ENCODE measurements around the gene CASTOR1.

Gene CASTOR1

GRCh38 chr22:30248484-30248883 lies 40.8 kb downstream of the CASTOR1 start:
- H3K4me1 Mint-ChIP-seq, result peaks cover 88% of the 10 kb centered on the region
- DNase-seq, result no peak
- no peak overlapping the region for H3K27ac Mint-ChIP-seq

GRCh38 chr22:30247974-30248373 lies 41.3 kb downstream of the CASTOR1 start:
- Mint-ChIP-seq H3K27ac (no peak overlapping the region), H3K9me3 (no peaks in the 10 kb centered on the region), H3K4me1 (peaks cover 83% of the 10 kb centered on the region), H3K36me3 (ENCODE audit: low read depth) (no peaks in the 10 kb centered on the region), H3K4me3 (peak overlapping the region; percentile 12), H3K27me3 (ENCODE audit: low read depth, poor library complexity) (peaks cover 50% of the 10 kb centered on the region)
- no peak for DNase-seq
- no peak for TF ChIP-seq CTCF (IDR thresholded peaks at IDR 0.05)

More at GRCh38 chr22:30248484-30248883, 40.8 kb downstream of the CASTOR1 start:
- Mint-ChIP-seq H3K4me3 (no peak overlapping the region), H3K36me3 (ENCODE audit: low read depth) (no peaks in the 10 kb centered on the region), H3K27me3 (ENCODE audit: low read depth, poor library complexity) (peaks cover 50% of the 10 kb centered on the region), H3K9me3 (no peaks in the 10 kb centered on the region)
- no peak for TF ChIP-seq CTCF (IDR thresholded peaks at IDR 0.05)

DNA sequence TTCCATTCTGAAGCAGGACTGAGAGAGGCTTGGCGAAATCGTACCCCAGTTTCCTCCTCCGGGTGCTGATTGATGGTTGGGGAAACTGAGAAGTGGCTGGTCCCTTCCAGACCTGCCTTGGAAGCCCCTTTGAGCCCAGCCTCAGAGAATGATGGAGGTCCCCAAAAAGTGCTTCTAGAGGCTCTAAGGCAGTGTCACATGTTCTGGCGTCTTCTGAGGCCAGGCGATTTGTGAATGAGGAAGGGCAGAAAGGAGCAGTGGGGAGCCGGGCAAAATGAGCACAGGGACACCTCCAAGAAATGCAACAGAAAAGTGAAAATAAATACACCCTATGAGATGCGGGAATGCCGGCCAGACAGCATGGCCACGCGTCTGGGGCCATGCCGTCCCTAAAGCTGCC lies 41.7 kb downstream of the CASTOR1 start:
- peaks cover 50% of the 10 kb centered on the region for H3K27me3 Mint-ChIP-seq (ENCODE audit: low read depth, poor library complexity)
- no peaks in the 10 kb centered on the region for H3K36me3 Mint-ChIP-seq (ENCODE audit: low read depth)
- TF ChIP-seq CTCF (IDR thresholded peaks at IDR 0.05), result no peak
- no peaks in the 10 kb centered on the region for H3K9me3 Mint-ChIP-seq
- peaks cover 78% of the 10 kb centered on the region for H3K4me1 Mint-ChIP-seq
- H3K27ac Mint-ChIP-seq, result no peak overlapping the region
- no peak for DNase-seq
- no peak overlapping the region for H3K4me3 Mint-ChIP-seq

GRCh38 chr22:30246814-30247376 lies 42.4 kb downstream of the CASTOR1 start:
- peaks cover 74% of the 10 kb centered on the region for H3K4me1 Mint-ChIP-seq
- peak overlapping the region; percentile 66 for H3K4me3 Mint-ChIP-seq
- DNase-seq, result no peak
- no peak overlapping the region for H3K27ac Mint-ChIP-seq
- H3K36me3 Mint-ChIP-seq (ENCODE audit: low read depth), result no peaks in the 10 kb centered on the region
- peaks cover 50% of the 10 kb centered on the region for H3K27me3 Mint-ChIP-seq (ENCODE audit: low read depth, poor library complexity)
- no peaks in the 10 kb centered on the region for H3K9me3 Mint-ChIP-seq
- TF ChIP-seq CTCF (IDR thresholded peaks at IDR 0.05), result no peak

DNA sequence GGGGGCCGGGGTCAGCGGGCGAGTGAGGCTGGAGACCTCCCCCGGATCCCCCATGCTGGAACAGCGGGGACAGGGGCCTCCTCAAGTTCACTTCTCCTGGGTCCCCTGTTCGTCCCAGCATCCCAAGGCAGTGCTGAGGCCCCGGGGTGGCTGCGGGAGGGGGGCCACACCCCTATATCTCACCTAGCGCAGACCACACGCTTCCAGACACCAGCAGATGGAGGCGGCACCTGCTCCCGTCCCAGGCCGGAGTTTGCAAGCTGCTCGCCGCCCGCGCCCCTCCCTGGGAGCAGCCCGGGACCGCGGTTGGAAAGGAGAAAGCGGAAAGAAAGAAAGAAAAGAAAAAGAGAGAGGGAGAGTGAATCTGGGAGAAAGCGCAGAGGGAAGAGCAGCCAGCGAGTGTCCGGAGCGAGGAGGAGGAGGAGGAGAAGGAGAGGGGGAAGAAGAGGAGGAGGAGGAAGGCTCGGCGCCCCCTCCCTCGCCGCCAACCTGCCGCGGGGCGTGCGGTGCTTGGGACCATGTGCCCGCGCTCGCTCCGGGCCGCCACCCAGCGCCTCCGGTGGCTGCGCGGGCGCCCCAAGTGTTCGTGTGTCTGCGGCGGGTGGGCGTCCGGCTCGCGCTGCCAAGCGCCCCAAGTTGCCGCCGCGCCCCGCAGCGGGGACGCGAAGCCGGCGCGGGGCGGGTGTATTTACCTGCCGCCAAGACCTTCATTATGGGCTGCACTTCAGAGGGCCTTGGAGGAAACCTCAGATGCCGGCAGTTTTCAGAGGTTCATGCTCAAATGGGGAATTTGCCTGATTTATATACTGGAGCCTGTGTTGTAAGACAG lies 43.1 kb downstream of the CASTOR1 start, which contains the start of gene LIF:
TSS of gene LIF (minus strand) at position 775 of the 829 bp plus-strand sequence. CDS start at position 711, 64 bp downstream.
- no peaks in the 10 kb centered on the region for H3K9me3 Mint-ChIP-seq
- peaks cover 50% of the 10 kb centered on the region for H3K27me3 Mint-ChIP-seq (ENCODE audit: low read depth, poor library complexity)
- H3K4me3 Mint-ChIP-seq, result peak within 1 kb of the TSS; percentile 91
- TF ChIP-seq CTCF (IDR thresholded peaks at IDR 0.05), result no peak
- H3K36me3 Mint-ChIP-seq (ENCODE audit: low read depth), result no peaks in the 10 kb centered on the region
- H3K4me1 Mint-ChIP-seq, result peaks cover 72% of the 10 kb centered on the region
- H3K27ac Mint-ChIP-seq, result no peak within 1 kb of the TSS
- peak; percentile 47 for DNase-seq

All from nephron progenitor cell (in vitro differentiated cells).